B cell (primary cell): Measurements from ENCODE around the gene COG5. TPM values are rescaled to one million over a fixed set of nuclear protein-coding genes. Genes with fewer than 3 reads are reported as not detected.

Source experiments
- ATAC-seq: fragments of 200-7000 bp; cut with Tn5 transposase; one replicate; pipeline ENCODE4 v1.10.0; 2021; ENCODE audit warnings: low read depth, mild to moderate bottlenecking, moderate number of reproducible peaks, moderate library complexity
- CTCF ChIA-PET: fragments of 350-600 bp; sonication (Branson Sonifier 250); formaldehyde crosslinking; loops from one replicate; lab custom pipeline; 2021; ENCODE audit warnings: antibody characterized with exemption, inconsistent platforms; lab: Charles Lee
- POLR2A ChIA-PET: fragments of 350-600 bp; sonication (Branson Sonifier 250); formaldehyde crosslinking; loops from one replicate; lab custom pipeline; 2021; ENCODE audit warnings: antibody characterized with exemption; lab: Charles Lee
- DNase-seq: peaks from one replicate; pipeline ENCODE4 v3.0.0; 2013
- H2AFZ ChIP-seq: 2 replicates; pipeline ENCODE4 v1.6.1; 2012; ENCODE audit warnings: mild to moderate bottlenecking, low read depth, low read length; ENCODE audit not compliant: insufficient read depth, poor library complexity, severe bottlenecking
- H3K27ac ChIP-seq, 2 donors: 1 replicate in 1 of 2; 2 replicates in 1 of 2; pipeline ENCODE4 v1.5.1; 2012 to 2013; ENCODE audit warnings: low read length in 2 of 2, mild to moderate bottlenecking in 2 of 2, moderate library complexity in 1 of 2
- H3K27me3 ChIP-seq, 4 experiments: fragments of 200-600 bp in 1 of 4; sonication (generic) in 1 of 4; replicated peaks in 1 of 4; 1 replicate in 2 of 4; 2 replicates in 2 of 4; pipeline versions ENCODE4 v1.6.1 to v1.7.0; 2013 to 2016; ENCODE audit warnings: low read length in 3 of 4, mild to moderate bottlenecking in 2 of 4, mixed read lengths in 1 of 4, moderate library complexity in 1 of 4; ENCODE audit not compliant: insufficient read depth in 4 of 4, control insufficient read depth in 3 of 4; ENCODE audit errors: control extremely low read depth in 1 of 4
- H3K36me3 ChIP-seq, 2 experiments: replicated peaks in 1 of 2; 1 replicate in 1 of 2; 2 replicates in 1 of 2; pipeline versions ENCODE4 v1.6.1 to v1.7.1; 2013; ENCODE audit warnings: low read length in 1 of 2; ENCODE audit not compliant: insufficient read depth in 2 of 2, control insufficient read depth in 1 of 2; ENCODE audit errors: control extremely low read depth in 1 of 2, extremely low read depth in 1 of 2
- H3K4me1 ChIP-seq, 2 donors: fragments of 200-600 bp in 1 of 2; sonication (generic) in 1 of 2; 1 replicate in 1 of 2; 2 replicates in 1 of 2; pipeline versions ENCODE4 v1.5.1 to v1.6.1; 2013 to 2017; ENCODE audit warnings: low read length in 2 of 2; ENCODE audit not compliant: control insufficient read depth in 2 of 2, insufficient read depth in 2 of 2
- H3K4me2 ChIP-seq: replicated peaks from 2 replicates; pipeline ENCODE3; 2012; ENCODE audit warnings: mild to moderate bottlenecking, low read depth, low read length; ENCODE audit not compliant: poor library complexity, severe bottlenecking
- H3K4me3 ChIP-seq, 5 experiments: fragments of 200-600 bp in 1 of 5; sonication (generic) in 1 of 5; 1 replicate in 3 of 5; 2 replicates in 2 of 5; pipeline versions ENCODE4 v1.5.1 to v1.7.0; 2011 to 2016; ENCODE audit warnings: low read length in 4 of 5, mild to moderate bottlenecking in 4 of 5, low read depth in 2 of 5, control low read depth in 1 of 5, moderate library complexity in 1 of 5; ENCODE audit not compliant: insufficient read depth in 1 of 5; ENCODE audit errors: control extremely low read depth in 1 of 5, extremely low read depth in 1 of 5
- H3K79me2 ChIP-seq: fragments of 200-600 bp; sonication (generic); one replicate; pipeline ENCODE4 v1.6.0; 2016; ENCODE audit warnings: low read length; ENCODE audit not compliant: control insufficient read depth, insufficient read depth
- H3K9ac ChIP-seq: fragments of 200-600 bp; sonication (generic); 2 replicates; pipeline ENCODE4 v1.6.1; 2017; ENCODE audit warnings: mild to moderate bottlenecking, low read length, moderate library complexity
- H3K9me3 ChIP-seq, 3 donors: one replicate each; pipeline versions ENCODE4 v1.6.1 to v1.7.1; 2013; ENCODE audit warnings: low read length in 2 of 3; ENCODE audit not compliant: control insufficient read depth in 2 of 3, insufficient read depth in 1 of 3; ENCODE audit errors: control extremely low read depth in 1 of 3
- H4K20me1 ChIP-seq: 2 replicates; pipeline ENCODE4 v1.6.0; 2012; ENCODE audit warnings: mild to moderate bottlenecking, low read length; ENCODE audit not compliant: insufficient read depth, control insufficient read depth, poor library complexity, severe bottlenecking
- H3K27ac Mint-ChIP-seq: one replicate; pipeline ENCODE4 v1.8.0; 2021; ENCODE audit warnings: mixed read lengths
- H3K27me3 Mint-ChIP-seq: one replicate; pipeline ENCODE4 v1.8.0; 2021; ENCODE audit warnings: mixed read lengths
- H3K4me1 Mint-ChIP-seq: one replicate; pipeline ENCODE4 v1.8.0; 2021; ENCODE audit warnings: mixed read lengths
- H3K4me3 Mint-ChIP-seq: one replicate; pipeline ENCODE4 v1.8.0; 2021; ENCODE audit warnings: mixed read lengths
- H3K9me3 Mint-ChIP-seq: one replicate; pipeline ENCODE4 v1.8.0; 2022; ENCODE audit warnings: mixed read lengths; ENCODE audit not compliant: insufficient read depth
- EZH2 ChIP-seq: IDR thresholded peaks from 2 replicates; pipeline ENCODE4 v1.6.1; 2012; ENCODE audit warnings: borderline replicate concordance, low read depth, mild to moderate bottlenecking, moderate library complexity, low read length; ENCODE audit not compliant: insufficient read depth, poor library complexity, severe bottlenecking
- WGBS: methylation state at CpG from one replicate; pipeline ENCODE4 v1.1.5; 2013; ENCODE audit warnings: missing lambda C conversion rate; ENCODE audit not compliant: insufficient coverage; 5-methylcytosine and 5-hydroxymethylcytosine counted together
- intact Hi-C: fragments of 100-400 bp; cut with micrococcal nuclease; formaldehyde crosslinking; loops from one replicate; pipeline ENCODE4 v1.10.0; 2022
- polyA plus RNA-seq: library from polyadenylated mRNA; depleted of rRNA; stranded (reverse); fragments of >200 nt; gene quantifications from 2 replicates; pipeline ENCODE4 v1.2.3, GENCODE V29; 2012
- total RNA-seq, 2 donors: library from RNA; stranded (reverse); fragments of 120-200 nt in 1 of 2; gene quantifications; 1 replicate in 1 of 2; 2 replicates in 1 of 2; pipeline versions ENCODE4 v1.2.3 to v1.2.4, GENCODE V29; 2013 to 2022
- TF ChIP-seq, protein P1 (sequence below): fragments of 200-600 bp; IDR thresholded peaks from one replicate; pipeline ENCODE4 v1.8.0; 2022; ENCODE audit warnings: antibody characterized with exemption, mild to moderate bottlenecking

COG5 gene
- total and polyA plus RNA-seq, 2 donors (not counting 1 experiment from before 2014, with no cell fraction given): 7.0 to 73.0 TPM

DNA sequence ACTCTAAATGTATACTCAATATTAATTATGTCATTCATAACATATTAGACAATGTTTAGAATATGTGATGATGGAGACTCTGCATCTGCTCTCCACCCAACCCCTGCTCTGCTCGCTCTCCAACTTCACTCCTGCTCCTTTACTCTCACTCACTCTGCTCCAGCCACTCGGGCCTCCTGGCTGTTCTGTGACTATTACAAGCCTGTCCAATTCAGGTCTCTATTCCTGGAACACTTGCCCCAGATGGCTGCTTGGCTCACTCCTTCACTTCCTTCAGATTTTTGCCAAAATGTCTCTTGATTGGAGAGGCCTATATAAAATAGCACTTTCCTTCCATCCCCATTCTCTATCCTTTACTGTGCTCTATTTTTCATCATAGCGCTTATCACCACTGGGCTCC, 310.1 kb downstream of the COG5 start:
- Histone ChIP-seq H2AFZ (no peak overlapping the region), H3K27ac (no peak overlapping the region), H3K79me2 (no peaks in the 10 kb centered on the region), H3K9me3 (no peaks in the 10 kb centered on the region), H3K4me1 (no peaks in the 10 kb centered on the region), H3K36me3 (peaks cover 3 to 4% of the 10 kb centered on the region in 2 experiments), H3K4me3 (no peak overlapping the region), H3K4me2 (no peak overlapping the region), H3K27me3 (no peaks in the 10 kb centered on the region), H4K20me1 (no peaks in the 10 kb centered on the region), H3K9ac (no peak overlapping the region)
- Mint-ChIP-seq H3K4me3 (no peak overlapping the region), H3K9me3 (no peaks in the 10 kb centered on the region), H3K27ac (no peak overlapping the region), H3K4me1 (no peaks in the 10 kb centered on the region), H3K27me3 (no peaks in the 10 kb centered on the region)
- TF ChIP-seq EZH2: no peak
- TF ChIP-seq, protein P1, sequence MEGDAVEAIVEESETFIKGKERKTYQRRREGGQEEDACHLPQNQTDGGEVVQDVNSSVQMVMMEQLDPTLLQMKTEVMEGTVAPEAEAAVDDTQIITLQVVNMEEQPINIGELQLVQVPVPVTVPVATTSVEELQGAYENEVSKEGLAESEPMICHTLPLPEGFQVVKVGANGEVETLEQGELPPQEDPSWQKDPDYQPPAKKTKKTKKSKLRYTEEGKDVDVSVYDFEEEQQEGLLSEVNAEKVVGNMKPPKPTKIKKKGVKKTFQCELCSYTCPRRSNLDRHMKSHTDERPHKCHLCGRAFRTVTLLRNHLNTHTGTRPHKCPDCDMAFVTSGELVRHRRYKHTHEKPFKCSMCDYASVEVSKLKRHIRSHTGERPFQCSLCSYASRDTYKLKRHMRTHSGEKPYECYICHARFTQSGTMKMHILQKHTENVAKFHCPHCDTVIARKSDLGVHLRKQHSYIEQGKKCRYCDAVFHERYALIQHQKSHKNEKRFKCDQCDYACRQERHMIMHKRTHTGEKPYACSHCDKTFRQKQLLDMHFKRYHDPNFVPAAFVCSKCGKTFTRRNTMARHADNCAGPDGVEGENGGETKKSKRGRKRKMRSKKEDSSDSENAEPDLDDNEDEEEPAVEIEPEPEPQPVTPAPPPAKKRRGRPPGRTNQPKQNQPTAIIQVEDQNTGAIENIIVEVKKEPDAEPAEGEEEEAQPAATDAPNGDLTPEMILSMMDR: no peak
- DNase-seq (no peak), ATAC-seq (no peak)
- ChIA-PET CTCF (no interaction called here), POLR2A (no interaction called here)
- 97% methylated on average over 3 of the region's 3 CpGs for WGBS
- intact Hi-C loops: no loop called here

DNA sequence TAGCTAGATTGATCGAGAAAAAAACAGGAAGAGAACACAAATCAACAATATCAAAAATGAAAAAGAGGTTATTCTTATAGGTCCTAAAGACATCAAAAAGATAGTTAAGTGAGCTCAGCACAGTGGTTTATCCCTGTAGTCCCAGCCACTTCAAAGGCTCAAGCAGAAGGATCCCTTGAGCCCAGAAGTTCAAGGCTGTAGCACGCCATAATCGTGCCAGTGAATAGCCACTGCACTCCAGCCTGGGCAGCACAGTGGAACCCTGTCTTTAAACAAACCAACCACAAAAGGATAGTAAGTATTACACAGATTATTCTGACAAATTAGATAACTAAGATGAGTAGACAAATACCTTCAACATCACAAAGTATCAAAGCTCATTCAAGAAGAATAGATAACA, 311.8 kb downstream of the COG5 start:
- H3K9ac ChIP-seq: no peak overlapping the region
- DNase-seq (no peak), ATAC-seq (no peak)
- no CpG with 5 or more reads among the region's 3 CpGs for WGBS
- Mint-ChIP-seq H3K27ac (no peak overlapping the region), H3K4me3 (no peak overlapping the region), H3K9me3 (peaks cover 2% of the 10 kb centered on the region), H3K4me1 (no peaks in the 10 kb centered on the region), H3K27me3 (no peaks in the 10 kb centered on the region)
- no peak overlapping the region for H2AFZ ChIP-seq
- H3K27ac ChIP-seq: no peak overlapping the region
- H4K20me1 ChIP-seq: no peaks in the 10 kb centered on the region
- H3K4me1 ChIP-seq: no peaks in the 10 kb centered on the region
- H3K9me3 ChIP-seq: no peaks in the 10 kb centered on the region
- no peaks in the 10 kb centered on the region for H3K79me2 ChIP-seq
- H3K36me3 ChIP-seq: peaks cover 7 to 9% of the 10 kb centered on the region in 2 experiments
- H3K4me2 ChIP-seq: no peak overlapping the region
- ChIA-PET CTCF (interaction anchor here (0.6 kb wide), 1 partner anchor 136 kb away, joined by 3 read pairs; no protein-coding TSS in a partner anchor), POLR2A (no interaction called here)
- intact Hi-C loops: no loop called here
- no peak for TF ChIP-seq EZH2
- TF ChIP-seq, protein P1: no peak
- no peak overlapping the region for H3K4me3 ChIP-seq
- no peaks in the 10 kb centered on the region for H3K27me3 ChIP-seq
